NCI-H2171 (cell line): ENCODE measurements around the gene JPH3.

Experiments
- DNase-seq: peaks from one replicate; lab custom pipeline; 2025; lab: John Stamatoyannopoulos, UW

Gene JPH3

GRCh38 chr16:87681981-87682570 lies 79.8 kb downstream of the JPH3 start:
- no peak for DNase-seq

- DNase-seq, result no peak
Observed at GRCh38 chr16:87682852-87683399, 80.6 kb downstream of the JPH3 start.

- no peak for DNase-seq
Observed at GRCh38 chr16:87684106-87684677, 81.9 kb downstream of the JPH3 start.

DNA sequence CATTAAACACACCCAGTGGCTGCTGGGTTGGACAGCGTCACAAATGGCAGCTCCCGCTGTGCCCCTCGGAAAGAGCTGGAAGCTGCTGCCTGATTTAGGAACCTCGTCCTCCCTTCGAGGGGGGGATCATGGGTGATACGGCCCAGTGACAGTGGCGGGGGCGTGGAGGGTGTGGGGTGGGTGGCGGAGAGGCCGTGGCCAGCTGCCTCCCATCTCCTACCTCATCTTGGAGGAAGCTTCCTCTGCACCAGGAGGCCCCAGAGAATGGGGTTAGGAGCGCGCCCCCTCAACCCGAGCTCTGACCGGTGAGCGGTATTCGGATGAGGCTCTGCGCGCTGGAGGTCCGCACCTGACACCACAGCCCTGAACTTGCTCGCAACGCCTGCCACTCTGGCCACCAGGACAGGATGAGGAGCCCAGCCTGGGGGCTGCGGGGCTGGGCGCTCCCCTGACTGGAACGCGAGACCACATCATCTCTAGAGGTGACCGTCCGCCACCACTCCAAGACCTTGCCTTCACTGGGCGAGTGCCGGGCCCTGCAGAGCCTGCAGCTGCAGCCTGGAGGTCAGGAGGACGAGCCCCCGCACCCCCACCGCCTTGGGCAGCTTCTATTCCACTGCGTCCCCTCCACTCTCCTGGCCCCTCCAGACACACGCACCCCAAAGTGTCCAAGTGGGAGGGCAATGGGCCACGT lies 82.5 kb downstream of the JPH3 start:
- no peak for DNase-seq

DNA sequence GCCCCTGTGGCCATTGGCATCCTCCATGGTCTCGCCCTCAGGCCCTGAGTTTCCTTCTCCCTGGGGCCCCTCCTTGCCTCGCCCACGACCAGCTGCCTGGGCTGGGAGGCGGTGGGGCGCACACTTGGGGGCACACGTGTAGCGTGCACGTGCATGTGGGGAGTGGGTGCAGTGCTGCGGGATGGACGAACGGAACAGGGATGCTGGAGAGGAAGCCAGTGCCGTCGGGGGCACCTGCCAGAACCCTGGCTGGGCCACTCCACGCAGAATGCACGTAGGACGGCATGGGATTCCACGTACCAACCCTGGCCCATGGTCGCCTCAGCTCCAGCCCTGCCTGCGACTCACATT lies 83.1 kb downstream of the JPH3 start:
- no peak for DNase-seq

- no peak for DNase-seq
Observed at GRCh38 chr16:87685766-87686165, 83.5 kb downstream of the JPH3 start.

DNA sequence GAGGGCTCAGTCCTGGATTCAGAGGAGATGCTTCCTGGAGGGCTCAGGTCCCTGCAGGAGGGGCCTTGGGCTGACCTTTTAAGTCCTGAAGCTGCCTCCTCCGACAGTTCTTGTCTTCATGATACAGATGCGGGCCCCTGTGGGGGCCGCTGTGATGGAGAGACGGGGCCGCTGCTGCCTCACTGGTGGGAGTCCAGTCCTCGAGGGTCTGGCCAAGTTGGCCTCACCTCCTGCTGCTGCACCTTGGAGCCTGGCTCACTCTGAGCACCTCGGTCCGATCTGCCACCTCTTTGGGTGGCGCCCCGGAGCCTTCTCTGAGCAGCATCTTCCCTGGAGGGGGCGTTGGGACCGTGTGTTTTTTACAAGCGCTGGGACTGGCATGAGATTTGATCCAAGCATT lies 84.4 kb downstream of the JPH3 start:
- DNase-seq, result no peak

DNA sequence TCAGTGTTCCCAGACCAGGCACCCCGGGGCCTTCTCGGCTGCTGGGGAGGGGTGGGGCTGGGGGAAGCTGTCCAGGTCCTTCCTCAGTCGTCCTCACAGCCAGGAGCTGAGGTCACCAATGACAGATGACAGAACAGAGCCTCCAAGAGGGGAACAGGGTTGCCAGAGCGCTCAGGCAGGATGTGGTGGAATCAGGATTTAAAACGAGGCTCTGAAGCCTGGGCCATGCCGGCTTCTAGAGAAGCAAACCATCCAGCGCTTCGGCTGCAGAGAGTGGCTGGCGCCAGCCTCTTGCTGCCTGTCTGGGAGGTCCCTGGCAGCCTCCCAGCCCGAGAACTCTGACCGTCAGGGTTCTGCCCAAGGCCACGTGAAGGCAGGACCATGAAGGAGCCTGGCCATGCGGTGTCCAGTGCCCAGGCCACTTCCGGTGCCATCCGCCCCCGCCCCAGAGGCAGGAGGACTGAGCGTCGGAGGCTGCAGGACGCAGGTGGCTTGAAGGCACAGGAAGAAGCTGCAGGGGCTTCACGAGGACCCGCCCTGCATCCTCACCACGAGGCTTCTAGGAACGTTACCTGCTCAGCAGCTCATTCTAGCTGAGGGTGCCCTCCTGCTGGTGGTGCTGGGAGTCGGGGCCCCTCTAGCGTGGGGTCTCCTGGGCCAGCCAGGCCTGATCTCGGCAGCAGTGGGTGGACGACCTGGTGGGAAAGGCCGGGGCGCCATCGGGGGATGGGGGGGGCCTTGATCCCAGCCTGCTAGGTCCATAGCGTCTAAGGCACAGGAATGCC lies 85.0 kb downstream of the JPH3 start:
- no peak for DNase-seq

- DNase-seq, result no peak
Observed at GRCh38 chr16:87687998-87688529, 85.8 kb downstream of the JPH3 start.

DNA sequence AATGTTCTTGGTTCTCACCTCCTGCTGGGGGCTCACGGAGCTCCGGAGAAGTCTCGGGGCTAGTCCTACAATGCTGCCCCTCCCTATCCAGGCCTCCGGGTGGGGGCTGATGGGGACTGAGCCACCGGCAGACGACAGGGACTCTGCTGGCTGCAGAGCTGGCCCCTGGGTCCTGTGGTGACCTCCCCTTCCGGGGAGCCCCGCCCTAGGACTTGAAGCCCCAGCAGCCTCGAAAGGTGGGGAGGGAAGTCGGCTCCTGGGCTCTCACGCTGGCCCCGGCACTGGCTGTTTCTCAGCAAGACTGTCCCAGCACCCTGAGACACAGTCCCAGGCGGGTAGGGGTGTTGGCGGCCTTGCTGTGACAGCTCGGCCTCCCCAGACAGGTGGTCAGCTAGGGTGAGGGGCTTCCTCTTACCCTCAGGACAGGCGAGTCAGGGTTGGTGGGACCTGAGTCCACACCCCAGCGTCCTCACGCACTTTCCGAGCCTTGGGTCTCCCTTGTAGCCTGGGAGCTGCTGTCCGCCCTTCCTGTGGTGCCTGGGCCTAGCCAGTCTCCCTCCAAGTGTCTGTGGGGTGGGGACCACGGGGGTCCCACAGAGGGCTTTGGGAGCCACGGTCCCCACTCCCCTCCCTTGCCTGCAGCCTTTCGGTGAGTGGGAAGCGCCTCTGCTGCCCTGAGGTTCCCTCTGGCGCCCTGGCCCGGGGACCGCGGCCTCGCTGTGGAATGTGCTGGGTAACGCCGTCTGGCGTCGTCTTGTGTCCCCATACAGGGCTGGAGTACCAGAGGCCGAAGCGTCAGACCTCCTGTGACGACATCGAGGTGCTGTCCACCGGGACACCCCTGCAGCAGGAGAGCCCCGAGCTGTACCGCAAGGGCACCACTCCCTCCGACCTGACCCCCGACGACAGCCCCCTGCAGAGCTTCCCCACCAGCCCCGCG lies 86.8 kb downstream of the JPH3 start:
- no peak for DNase-seq

GRCh38 chr16:87689956-87690465 lies 87.7 kb downstream of the JPH3 start:
- no peak for DNase-seq

GRCh38 chr16:87690911-87691685 lies 88.8 kb downstream of the JPH3 start:
- DNase-seq, result no peak

GRCh38 chr16:87691686-87692079 lies 89.4 kb downstream of the JPH3 start:
- DNase-seq, result no peak

DNA sequence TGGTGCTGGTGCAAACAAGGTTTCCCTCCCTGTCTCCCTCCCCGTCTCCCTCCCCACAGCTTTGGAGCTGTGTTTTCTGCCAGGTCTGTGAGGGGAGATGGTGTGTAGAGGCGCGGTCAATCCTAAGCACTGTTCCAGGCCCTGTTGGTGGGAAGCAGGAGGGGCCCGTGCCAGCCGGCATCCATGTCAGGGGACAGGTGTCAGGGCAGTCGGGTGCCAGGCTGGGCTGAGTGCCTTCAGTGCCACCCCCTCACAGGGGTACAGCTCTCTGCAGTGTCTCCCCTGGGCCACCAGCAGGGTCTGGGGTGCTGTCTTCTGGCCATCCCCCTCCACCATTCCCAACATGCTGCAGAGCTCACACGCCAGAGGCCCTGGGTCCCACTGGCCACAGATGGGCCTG lies 89.9 kb downstream of the JPH3 start:
- DNase-seq, result no peak

DNA sequence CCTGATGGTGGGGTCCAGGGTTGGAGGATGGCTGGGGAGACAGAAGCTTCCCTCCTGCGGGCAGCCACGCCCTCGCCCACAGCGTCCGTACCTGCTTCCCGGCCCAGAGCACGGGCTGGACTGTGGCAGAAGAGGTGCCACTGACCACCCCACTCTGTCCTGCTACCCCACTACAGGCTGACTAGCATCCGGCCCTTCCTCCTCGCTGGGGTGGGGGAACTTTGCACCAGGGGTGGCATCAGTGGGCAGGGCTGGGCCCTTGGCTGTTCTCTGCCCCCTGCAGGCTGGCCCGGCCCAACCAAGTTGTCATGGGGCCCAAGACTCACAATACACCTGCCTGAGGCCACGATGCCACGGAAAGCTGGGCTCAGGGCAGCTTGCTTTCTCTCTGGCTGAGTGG lies 90.4 kb downstream of the JPH3 start:
- DNase-seq, result no peak

DNA sequence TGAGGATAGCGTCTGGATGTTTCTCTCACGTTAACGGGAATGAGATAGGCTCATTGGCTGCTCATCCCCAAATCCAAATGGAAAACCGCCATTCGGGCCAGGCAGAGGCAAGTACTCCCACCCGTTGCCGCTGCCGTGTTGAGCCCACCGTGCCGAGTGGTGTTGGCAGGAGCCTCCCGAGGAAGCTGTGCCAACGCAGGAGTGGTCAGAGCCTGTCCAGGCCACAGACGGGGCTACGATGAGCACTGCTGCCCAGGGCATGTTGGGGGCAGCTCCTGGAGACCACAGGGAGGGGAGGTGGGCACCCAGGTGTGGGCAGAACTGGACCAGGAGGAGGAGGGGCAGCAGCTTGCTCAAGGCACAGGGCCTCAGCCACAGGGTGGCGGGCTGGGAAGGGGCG lies 91.5 kb downstream of the JPH3 start:
- no peak for DNase-seq

- no peak for DNase-seq
Observed at GRCh38 chr16:87694441-87695125, 92.3 kb downstream of the JPH3 start.

DNA sequence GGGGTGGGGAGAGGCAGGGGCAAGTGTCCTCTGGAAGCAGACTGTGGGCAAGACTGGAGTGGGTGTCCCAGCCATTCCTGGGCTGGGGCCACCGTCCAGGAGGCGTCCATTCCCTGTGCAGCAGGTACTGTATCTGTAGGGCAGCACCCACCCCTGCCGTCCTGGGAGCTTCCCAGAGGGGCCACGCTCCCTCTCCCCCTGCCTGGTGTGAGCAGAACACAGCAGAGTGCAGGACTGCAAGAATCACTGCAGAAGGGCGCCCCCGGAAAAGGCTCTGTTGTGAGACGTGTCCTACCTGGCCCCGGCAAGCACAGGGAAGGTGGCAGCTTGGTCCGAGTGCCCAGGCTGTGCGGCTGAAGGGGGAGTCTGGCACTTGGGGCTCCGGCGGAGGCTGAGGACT lies 93.2 kb downstream of the JPH3 start:
- no peak for DNase-seq

DNA sequence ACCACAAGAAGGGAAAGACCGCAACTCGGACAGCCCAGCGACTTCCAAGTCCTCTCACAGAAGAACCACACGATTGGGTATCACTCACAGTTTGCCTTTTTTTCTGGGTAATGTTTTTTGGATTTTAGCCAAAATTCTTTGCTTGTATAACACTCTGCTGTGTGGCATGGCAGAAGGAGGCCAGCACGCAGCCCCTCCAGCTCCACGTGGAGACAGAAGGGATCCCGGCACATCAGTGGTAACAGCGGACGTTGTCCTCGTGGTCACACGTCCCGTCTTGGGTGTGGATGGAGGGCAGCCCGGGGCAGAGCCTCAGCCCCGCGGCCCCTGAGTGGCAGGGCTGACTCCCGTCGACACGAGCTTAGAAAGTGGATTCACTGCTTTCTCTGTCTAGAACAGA lies 94.4 kb downstream of the JPH3 start:
- no peak for DNase-seq

DNA sequence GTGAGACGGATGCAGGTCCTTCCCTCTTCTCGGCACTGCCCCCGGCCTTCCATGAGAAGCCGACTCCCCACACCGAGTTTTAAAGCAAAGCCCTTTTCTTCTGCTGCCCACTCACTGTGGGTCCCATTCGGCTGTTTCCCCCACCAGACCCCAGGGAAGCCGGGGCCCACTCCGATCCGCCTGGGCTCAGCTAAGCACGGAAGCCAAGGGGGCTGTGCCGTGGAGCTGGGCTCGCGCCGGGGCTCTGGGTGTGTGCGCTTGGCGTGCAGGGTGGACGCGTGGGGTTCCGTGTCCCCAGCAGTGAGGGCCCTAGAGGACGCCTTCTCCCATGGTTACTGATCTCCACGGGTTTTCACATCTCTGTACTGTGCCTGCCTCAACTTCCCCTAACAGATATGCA lies 94.9 kb downstream of the JPH3 start:
- no peak for DNase-seq
